Mesodermal cell (in vitro differentiated cells): ENCODE data around the gene KIAA1671.
"Not testable (repeated sequence)": the region's sequence is repeated elsewhere in the genome, so short reads cannot be mapped to it uniquely, and the experiment has no call there.

Source experiments
- H3K27ac ChIP-seq: 2 replicates; pipeline ENCODE4 v1.7.0; 2013; ENCODE audit warnings: mild to moderate bottlenecking, low read depth, low read length, moderate library complexity; ENCODE audit not compliant: severe bottlenecking
- H3K36me3 ChIP-seq: 2 replicates; pipeline ENCODE4 v1.7.1; 2013; ENCODE audit warnings: mild to moderate bottlenecking, low read length, moderate library complexity; ENCODE audit not compliant: control insufficient read depth, insufficient read depth
- H3K4me1 ChIP-seq: one replicate; pipeline ENCODE4 v1.7.1; 2013; ENCODE audit warnings: mild to moderate bottlenecking, low read length; ENCODE audit not compliant: insufficient read depth, control insufficient read depth, poor library complexity, severe bottlenecking
- H3K4me3 ChIP-seq: 2 replicates; pipeline ENCODE4 v1.7.0; 2013; ENCODE audit warnings: low read length, control low read depth, mild to moderate bottlenecking; ENCODE audit not compliant: insufficient read depth, poor library complexity, severe bottlenecking; ENCODE audit errors: extremely low read depth
- H3K9me3 ChIP-seq: 2 replicates; pipeline ENCODE4 v1.7.1; 2013; ENCODE audit warnings: mild to moderate bottlenecking, low read length, moderate library complexity; ENCODE audit not compliant: control insufficient read depth
- WGBS, 2 experiments: methylation state at CpG; one replicate each; pipeline ENCODE4 v1.1.5; 2013; ENCODE audit warnings: missing lambda C conversion rate in 2 of 2; ENCODE audit not compliant: insufficient coverage in 2 of 2; 5-methylcytosine and 5-hydroxymethylcytosine counted together

KIAA1671 gene

DNA sequence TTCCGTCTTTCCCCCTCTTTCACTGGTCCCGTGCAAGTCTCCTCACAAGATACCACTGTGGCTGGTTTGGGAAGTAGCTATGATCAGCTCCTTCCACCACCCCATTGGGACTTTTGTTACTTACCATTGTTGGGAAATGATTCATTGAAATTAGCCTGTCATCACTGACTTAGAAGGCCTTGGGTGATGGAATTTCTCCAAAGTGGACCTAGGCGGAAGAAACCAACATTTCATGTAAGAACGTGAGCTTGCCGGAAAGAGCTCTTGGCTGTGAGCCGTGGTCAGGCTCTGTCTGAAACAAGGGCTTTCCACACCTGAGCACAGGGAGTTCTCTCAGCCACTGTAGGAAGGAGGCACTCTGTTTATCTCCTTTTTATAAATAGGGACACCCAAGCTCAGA is 223.7 kb downstream of the KIAA1671 start:
- Histone ChIP-seq H3K4me3 (no peak overlapping the region), H3K4me1 (no peaks in the 10 kb centered on the region), H3K27ac (no peak overlapping the region), H3K9me3 (no peaks in the 10 kb centered on the region), H3K36me3 (peaks cover 69% of the 10 kb centered on the region)
- WGBS, 2 experiments: 92 to 97% methylated on average over 5 of the region's 6 CpGs

DNA sequence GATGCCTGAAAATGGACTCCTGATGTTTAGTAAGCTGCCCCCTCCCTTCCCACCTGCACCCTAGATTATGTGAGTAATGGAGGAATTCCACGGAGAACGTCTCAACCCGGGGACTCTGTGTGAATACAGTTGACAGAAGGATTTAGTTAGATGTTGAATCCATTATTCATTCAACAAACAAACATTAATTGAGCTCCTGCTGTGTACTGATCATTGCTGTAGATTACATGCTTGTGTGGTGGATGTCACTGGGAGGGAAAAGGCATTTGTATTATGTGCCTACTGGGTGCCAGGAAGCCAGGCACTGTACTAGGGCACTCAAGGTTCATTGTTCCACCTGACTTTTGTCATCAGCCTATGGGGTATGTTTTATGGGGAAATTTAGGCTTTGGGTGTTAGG is 224.3 kb downstream of the KIAA1671 start:
- H3K4me1 ChIP-seq: no peaks in the 10 kb centered on the region
- H3K36me3 ChIP-seq: peaks cover 74% of the 10 kb centered on the region
- no peak overlapping the region for H3K27ac ChIP-seq
- no peak overlapping the region for H3K4me3 ChIP-seq
- no peaks in the 10 kb centered on the region for H3K9me3 ChIP-seq
- no CpG with 5 or more reads among the region's 3 CpGs for WGBS, 2 experiments

DNA sequence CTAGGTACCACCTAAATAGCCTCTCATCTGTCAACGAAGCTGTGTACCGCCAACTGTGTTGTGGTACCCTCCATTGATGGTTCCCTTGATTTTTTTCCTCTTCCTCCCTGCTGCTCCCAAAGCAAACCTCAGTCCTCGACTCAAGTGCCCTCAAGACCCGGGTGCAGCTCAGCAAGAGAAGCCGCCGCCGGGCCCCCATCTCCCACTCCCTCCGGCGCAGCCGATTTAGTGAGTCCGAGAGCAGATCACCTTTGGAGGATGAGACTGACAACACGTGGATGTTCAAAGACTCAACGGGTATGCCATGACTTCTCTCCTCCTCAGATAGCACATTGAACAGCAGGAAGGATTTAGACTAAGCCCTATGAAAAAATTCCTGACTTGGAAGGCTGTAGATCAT is 224.7 kb downstream of the KIAA1671 start:
- Histone ChIP-seq H3K27ac (no peak overlapping the region), H3K36me3 (peaks cover 71% of the 10 kb centered on the region), H3K9me3 (no peaks in the 10 kb centered on the region), H3K4me1 (no peaks in the 10 kb centered on the region), H3K4me3 (no peak overlapping the region)
- WGBS, 2 experiments: 92 to 93% methylated on average over 2 to 9 of the region's 13 CpGs

GRCh38 chr22:25177895-25178294 is 225.4 kb downstream of the KIAA1671 start:
- H3K27ac ChIP-seq: no peak overlapping the region
- peaks cover 69% of the 10 kb centered on the region for H3K36me3 ChIP-seq
- H3K4me3 ChIP-seq: no peak overlapping the region
- no peaks in the 10 kb centered on the region for H3K9me3 ChIP-seq
- no peaks in the 10 kb centered on the region for H3K4me1 ChIP-seq
- 91 to 96% methylated on average over 2 to 5 of the region's 9 CpGs for WGBS, 2 experiments

GRCh38 chr22:25178348-25178747 is 225.8 kb downstream of the KIAA1671 start:
- 87 to 95% methylated on average over 3 to 6 of the region's 6 CpGs for WGBS, 2 experiments
- H3K27ac ChIP-seq, H3K4me1 ChIP-seq, H3K9me3 ChIP-seq, H3K4me3 ChIP-seq: not testable (repeated sequence)
- H3K36me3 ChIP-seq: peaks cover 65% of the 10 kb centered on the region

DNA sequence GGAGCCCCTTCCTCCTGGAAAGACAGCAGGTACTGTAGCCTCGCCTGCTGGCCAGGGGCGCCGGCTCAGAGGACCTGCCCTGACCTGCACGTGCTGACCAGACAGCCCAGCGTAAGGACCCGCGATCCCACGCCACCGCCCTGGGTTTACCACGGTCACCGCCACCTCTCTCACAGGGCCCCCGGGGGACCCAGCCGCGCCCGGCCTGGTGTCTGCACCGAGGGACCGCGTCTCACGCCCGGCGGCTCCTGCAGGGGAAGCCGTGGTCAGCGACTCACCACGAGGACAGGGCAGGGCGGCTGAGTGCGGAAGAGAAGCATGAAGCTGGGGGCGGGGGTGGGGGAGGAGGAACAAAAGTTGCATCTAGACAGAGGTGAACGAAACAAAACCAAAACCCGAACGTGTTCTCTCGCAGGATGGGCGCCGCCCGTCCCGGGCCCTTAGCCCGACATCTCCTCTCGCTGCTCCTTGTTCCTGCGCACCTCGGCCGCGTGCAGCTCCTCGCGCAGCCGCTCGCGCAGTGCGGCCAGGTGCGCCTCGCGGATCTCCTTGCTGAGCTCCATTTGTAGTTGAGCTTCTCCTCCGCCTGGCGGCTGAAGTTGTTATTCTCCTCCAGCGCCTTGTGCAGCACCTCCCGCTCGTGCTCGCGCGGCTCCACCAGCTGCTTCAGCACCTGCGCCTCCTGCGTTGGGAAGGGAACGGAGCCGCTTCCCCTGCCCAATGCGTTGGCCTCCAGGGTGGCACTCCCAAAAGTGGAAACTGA is 226.5 kb downstream of the KIAA1671 start:
- not testable (repeated sequence) for H3K4me3 ChIP-seq, H3K4me1 ChIP-seq, H3K9me3 ChIP-seq, H3K27ac ChIP-seq
- 96 to 98% methylated on average over 37 to 39 of the region's 63 CpGs for WGBS, 2 experiments
- peaks cover 64% of the 10 kb centered on the region for H3K36me3 ChIP-seq

DNA sequence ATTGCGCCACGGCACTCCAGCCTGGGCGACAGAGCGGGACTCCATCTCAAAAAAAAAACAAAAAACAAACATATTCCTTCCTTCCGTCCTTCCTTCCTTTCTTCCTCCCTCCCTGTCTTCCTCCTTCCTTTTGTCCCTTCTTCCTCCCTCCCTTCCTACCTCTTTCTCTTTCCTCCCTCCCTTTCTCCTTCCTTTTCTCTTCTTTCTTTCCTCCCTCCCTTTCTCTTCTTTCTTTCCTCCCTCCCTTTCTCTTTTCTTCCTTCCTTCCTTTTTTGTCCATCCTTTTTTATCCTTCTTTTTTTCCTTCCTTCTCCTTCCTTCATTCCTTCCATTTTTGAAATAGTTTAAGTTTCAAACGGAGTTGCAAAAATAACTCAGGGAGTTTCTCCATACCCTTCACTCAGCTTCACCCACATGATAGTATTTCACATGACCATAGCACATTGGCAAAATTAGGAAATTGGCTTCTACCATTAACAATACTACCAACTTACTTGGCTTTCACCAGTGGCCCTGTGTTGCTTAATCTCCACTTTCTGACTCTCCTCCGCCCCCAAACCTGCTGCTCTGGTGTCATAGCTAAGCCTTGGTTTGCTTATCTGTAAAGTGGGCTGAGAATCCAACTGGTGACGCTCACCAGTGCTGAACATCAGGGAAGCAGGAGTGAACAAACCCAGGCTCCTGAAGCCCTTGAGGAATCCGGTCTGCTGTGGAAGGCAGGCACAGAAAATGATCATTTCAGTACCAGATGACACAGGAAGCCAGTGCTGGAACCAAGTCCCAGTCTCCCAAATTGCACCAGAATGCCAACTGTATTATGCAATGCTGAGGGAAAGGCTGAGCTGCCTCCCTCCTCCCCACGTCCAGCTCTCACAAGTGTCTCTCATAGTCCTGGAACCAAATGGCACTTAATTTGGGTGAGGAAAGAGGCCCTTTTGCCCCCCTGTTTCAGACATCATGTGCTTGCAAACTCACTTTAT is 229.9 kb downstream of the KIAA1671 start:
- no peaks in the 10 kb centered on the region for H3K9me3 ChIP-seq
- H3K27ac ChIP-seq: no peak overlapping the region
- H3K4me3 ChIP-seq: no peak overlapping the region
- WGBS, 2 experiments: 87 to 100% methylated on average over 4 to 5 of the region's 10 CpGs
- peaks cover 59% of the 10 kb centered on the region for H3K36me3 ChIP-seq
- no peaks in the 10 kb centered on the region for H3K4me1 ChIP-seq

DNA sequence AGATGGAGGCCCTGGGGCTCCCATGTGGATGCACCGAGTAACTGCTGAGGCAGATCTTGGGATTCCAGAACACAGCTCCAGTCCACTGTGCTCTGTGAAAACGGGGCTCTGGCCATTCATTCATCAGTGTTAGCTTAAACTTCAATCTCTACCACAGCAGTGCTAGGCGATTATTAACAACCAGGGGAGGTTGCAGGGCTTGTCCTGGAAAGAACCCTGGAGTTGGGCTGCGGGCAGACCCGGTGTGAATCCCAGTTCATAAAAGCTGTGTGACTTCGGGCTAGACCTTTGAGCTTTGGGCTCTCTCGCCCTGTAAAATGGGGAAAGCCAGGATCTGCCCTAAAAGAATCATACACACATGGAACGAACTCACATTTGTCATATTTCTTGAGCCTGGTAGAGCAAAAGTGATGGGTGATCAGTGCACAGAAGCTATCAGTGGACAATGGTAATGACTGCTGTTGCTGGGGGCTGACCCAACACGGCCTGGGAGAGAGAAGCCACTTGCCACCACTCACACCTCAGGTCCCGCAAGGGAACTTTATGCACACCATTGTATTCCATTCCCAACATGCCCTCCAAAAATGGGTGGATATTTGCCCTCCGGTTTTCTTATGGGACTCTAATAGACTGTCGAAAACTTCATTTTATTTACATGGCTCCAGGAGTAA is 231.6 kb downstream of the KIAA1671 start:
- Histone ChIP-seq H3K9me3 (no peaks in the 10 kb centered on the region), H3K36me3 (peaks cover 64% of the 10 kb centered on the region), H3K27ac (no peak overlapping the region), H3K4me3 (no peak overlapping the region), H3K4me1 (no peaks in the 10 kb centered on the region)
- WGBS, 2 experiments: 87% methylated on average over 10 to 12 of the region's 12 CpGs

- peaks cover 67% of the 10 kb centered on the region for H3K36me3 ChIP-seq
- H3K4me3 ChIP-seq: no peak overlapping the region
- WGBS, 2 experiments: 88 to 100% methylated on average over 2 of the region's 3 CpGs
- H3K9me3 ChIP-seq: no peaks in the 10 kb centered on the region
- no peaks in the 10 kb centered on the region for H3K4me1 ChIP-seq
- H3K27ac ChIP-seq: no peak overlapping the region
These were observed 233.6 kb downstream of the KIAA1671 start for GRCh38 chr22:25186140-25186539.

DNA sequence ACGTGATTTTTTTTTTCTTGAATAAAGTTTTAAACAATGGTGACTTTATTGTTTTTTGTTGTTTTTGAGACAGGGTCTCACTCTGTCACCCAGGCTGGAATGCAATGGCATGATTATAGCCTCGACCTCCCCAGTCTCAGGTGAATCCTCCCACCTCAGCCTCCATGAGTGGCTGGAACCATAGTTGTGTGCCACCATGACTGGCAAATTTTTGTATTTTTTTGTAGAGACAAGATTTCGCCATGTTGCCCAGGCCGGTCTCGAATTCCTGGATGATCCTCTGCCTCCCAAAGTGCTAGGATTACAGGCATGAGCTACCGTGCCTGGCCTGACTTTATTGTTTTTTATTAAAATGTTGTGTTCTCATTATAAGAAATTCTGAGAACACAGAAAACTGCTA is 235.0 kb downstream of the KIAA1671 start:
- Histone ChIP-seq H3K27ac (no peak overlapping the region), H3K9me3 (no peaks in the 10 kb centered on the region), H3K4me3 (no peak overlapping the region), H3K36me3 (peaks cover 64% of the 10 kb centered on the region), H3K4me1 (no peaks in the 10 kb centered on the region)
- 98 to 100% methylated on average over 4 to 5 of the region's 6 CpGs for WGBS, 2 experiments
